Lower leg skin (tissue), 3 donors: ENCODE measurements around the gene RAD51B.

Source experiments
- POLR2A ChIP-seq, 2 donors: fragments of 450-650 bp; IDR thresholded peaks; one replicate each; pipeline ENCODE4 v1.6.1; 2016 to 2017; ENCODE audit warnings: antibody characterized with exemption in 2 of 2, mild to moderate bottlenecking in 1 of 2, moderate library complexity in 1 of 2
- TF ChIP-seq, protein P1 (sequence below), 3 donors: fragments of 450-650 bp; IDR thresholded peaks; one replicate each; pipeline ENCODE4 v1.5.1; 2016; ENCODE audit warnings: antibody characterized with exemption in 3 of 3, mild to moderate bottlenecking in 3 of 3, moderate library complexity in 2 of 3

DNA sequence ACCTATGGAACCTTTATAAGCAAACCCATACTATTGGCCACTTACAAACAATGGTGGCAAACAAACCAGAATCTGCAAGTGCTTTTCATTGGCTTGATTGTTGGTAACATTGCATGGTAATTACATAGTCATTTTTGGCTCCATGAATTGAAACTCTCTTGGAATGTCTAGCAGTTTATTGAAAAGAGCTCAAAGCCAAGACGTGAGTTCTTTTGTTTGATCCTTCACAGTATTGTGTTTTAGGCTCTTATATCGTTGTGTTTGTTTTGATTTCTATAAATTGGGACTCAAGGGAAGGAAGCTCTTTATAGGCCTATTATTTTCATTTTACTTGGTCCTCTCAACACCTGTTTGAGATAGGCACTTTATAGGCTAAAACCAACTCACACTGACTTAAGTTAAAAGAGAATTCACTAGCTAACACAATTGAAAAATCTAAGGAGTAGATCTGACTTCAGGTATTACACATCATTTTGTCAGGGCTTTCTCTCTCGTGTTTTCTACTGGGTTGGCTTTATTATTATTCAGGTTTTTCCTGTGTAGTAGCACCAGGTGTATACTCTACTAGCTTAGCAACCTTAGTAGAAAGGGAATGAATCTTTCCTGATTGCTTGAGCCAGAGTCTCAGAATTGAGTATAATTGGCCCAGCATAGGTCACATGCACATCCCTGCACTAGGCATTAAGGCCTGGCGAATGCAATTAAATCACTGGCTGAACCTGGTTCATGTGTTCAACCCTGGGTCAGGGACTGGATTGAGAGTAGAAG lies 341.4 kb downstream of the RAD51B start:
- TF ChIP-seq, protein P1, sequence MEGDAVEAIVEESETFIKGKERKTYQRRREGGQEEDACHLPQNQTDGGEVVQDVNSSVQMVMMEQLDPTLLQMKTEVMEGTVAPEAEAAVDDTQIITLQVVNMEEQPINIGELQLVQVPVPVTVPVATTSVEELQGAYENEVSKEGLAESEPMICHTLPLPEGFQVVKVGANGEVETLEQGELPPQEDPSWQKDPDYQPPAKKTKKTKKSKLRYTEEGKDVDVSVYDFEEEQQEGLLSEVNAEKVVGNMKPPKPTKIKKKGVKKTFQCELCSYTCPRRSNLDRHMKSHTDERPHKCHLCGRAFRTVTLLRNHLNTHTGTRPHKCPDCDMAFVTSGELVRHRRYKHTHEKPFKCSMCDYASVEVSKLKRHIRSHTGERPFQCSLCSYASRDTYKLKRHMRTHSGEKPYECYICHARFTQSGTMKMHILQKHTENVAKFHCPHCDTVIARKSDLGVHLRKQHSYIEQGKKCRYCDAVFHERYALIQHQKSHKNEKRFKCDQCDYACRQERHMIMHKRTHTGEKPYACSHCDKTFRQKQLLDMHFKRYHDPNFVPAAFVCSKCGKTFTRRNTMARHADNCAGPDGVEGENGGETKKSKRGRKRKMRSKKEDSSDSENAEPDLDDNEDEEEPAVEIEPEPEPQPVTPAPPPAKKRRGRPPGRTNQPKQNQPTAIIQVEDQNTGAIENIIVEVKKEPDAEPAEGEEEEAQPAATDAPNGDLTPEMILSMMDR (IDR thresholded peaks at IDR 0.05), result no peak
- no peak for TF ChIP-seq POLR2A (IDR thresholded peaks at IDR 0.05)
